ENCODE data around the gene ELAC2.

The ELAC2 gene

GRCh38 chr17:12966413-12966812, 51.4 kb downstream of the ELAC2 start:
- H3K9me3 ChIP-seq (ENCODE audit: control insufficient read depth, low read length) = no peaks in the 10 kb centered on the region
- H3K36me3 ChIP-seq (ENCODE audit: control insufficient read depth, insufficient read depth, low read length) = no peaks in the 10 kb centered on the region
- H3K4me1 ChIP-seq = no peaks in the 10 kb centered on the region
- no peak overlapping the region for H3K4me2 ChIP-seq (ENCODE audit: low read length)
- H3K9ac ChIP-seq = no peak overlapping the region
- no peaks in the 10 kb centered on the region for H3K27me3 ChIP-seq (ENCODE audit: control insufficient read depth, insufficient read depth, low read length)
- no peaks in the 10 kb centered on the region for H3K79me2 ChIP-seq
- H3K27ac ChIP-seq = no peak overlapping the region
- no peak overlapping the region for H2AFZ ChIP-seq
- no peak for TF ChIP-seq CTCF (IDR thresholded peaks at IDR 0.05)
- H3K4me3 ChIP-seq (ENCODE audit: low read depth, low read length) = no peak overlapping the region

- Histone ChIP-seq H3K36me3 (ENCODE audit: control insufficient read depth, insufficient read depth, low read length) (no peaks in the 10 kb centered on the region), H3K4me2 (ENCODE audit: low read length) (no peak overlapping the region), H3K27me3 (ENCODE audit: control insufficient read depth, insufficient read depth, low read length) (no peaks in the 10 kb centered on the region), H3K79me2 (no peaks in the 10 kb centered on the region), H3K27ac (no peak overlapping the region), H2AFZ (no peak overlapping the region), H3K4me1 (no peaks in the 10 kb centered on the region), H3K4me3 (ENCODE audit: low read depth, low read length) (no peak overlapping the region), H3K9me3 (ENCODE audit: control insufficient read depth, low read length) (no peaks in the 10 kb centered on the region), H3K9ac (no peak overlapping the region)
- TF ChIP-seq CTCF (IDR thresholded peaks at IDR 0.05) = no peak
Measured at GRCh38 chr17:12965988-12966387, 51.8 kb downstream of the ELAC2 start.

- no peak for TF ChIP-seq CTCF (IDR thresholded peaks at IDR 0.05)
- H3K9me3 ChIP-seq (ENCODE audit: control insufficient read depth, low read length) = no peaks in the 10 kb centered on the region
- H3K79me2 ChIP-seq = no peaks in the 10 kb centered on the region
- no peaks in the 10 kb centered on the region for H3K4me1 ChIP-seq
- H2AFZ ChIP-seq = no peak overlapping the region
- H3K9ac ChIP-seq = no peak overlapping the region
- no peak overlapping the region for H3K4me2 ChIP-seq (ENCODE audit: low read length)
- H3K27ac ChIP-seq = no peak overlapping the region
- no peaks in the 10 kb centered on the region for H3K27me3 ChIP-seq (ENCODE audit: control insufficient read depth, insufficient read depth, low read length)
- H3K36me3 ChIP-seq (ENCODE audit: control insufficient read depth, insufficient read depth, low read length) = no peaks in the 10 kb centered on the region
- H3K4me3 ChIP-seq (ENCODE audit: low read depth, low read length) = no peak overlapping the region
Measured at GRCh38 chr17:12964840-12965239, 53.0 kb downstream of the ELAC2 start.

- TF ChIP-seq CTCF (IDR thresholded peaks at IDR 0.05) = no peak
Measured at GRCh38 chr17:12964162-12964561, 53.7 kb downstream of the ELAC2 start.

GRCh38 chr17:12963505-12963904, 54.3 kb downstream of the ELAC2 start:
- no peaks in the 10 kb centered on the region for H3K79me2 ChIP-seq
- no peaks in the 10 kb centered on the region for H3K27me3 ChIP-seq (ENCODE audit: control insufficient read depth, insufficient read depth, low read length)
- no peak overlapping the region for H3K9ac ChIP-seq
- no peak overlapping the region for H3K4me3 ChIP-seq (ENCODE audit: low read depth, low read length)
- no peaks in the 10 kb centered on the region for H3K36me3 ChIP-seq (ENCODE audit: control insufficient read depth, insufficient read depth, low read length)
- H3K9me3 ChIP-seq (ENCODE audit: control insufficient read depth, low read length) = no peaks in the 10 kb centered on the region
- H3K4me1 ChIP-seq = no peaks in the 10 kb centered on the region
- no peak overlapping the region for H3K27ac ChIP-seq
- TF ChIP-seq CTCF (IDR thresholded peaks at IDR 0.05) = no peak
- no peak overlapping the region for H3K4me2 ChIP-seq (ENCODE audit: low read length)
- no peak overlapping the region for H2AFZ ChIP-seq

More at GRCh38 chr17:12964162-12964561, 53.7 kb downstream of the ELAC2 start:
- no peak overlapping the region for H3K4me3 ChIP-seq (ENCODE audit: low read depth, low read length)
- no peak overlapping the region for H3K9ac ChIP-seq
- no peaks in the 10 kb centered on the region for H3K4me1 ChIP-seq
- H3K79me2 ChIP-seq = no peaks in the 10 kb centered on the region
- H3K27ac ChIP-seq = no peak overlapping the region
- H3K36me3 ChIP-seq (ENCODE audit: control insufficient read depth, insufficient read depth, low read length) = no peaks in the 10 kb centered on the region
- H2AFZ ChIP-seq = no peak overlapping the region
- H3K9me3 ChIP-seq (ENCODE audit: control insufficient read depth, low read length) = no peaks in the 10 kb centered on the region
- no peaks in the 10 kb centered on the region for H3K27me3 ChIP-seq (ENCODE audit: control insufficient read depth, insufficient read depth, low read length)
- no peak overlapping the region for H3K4me2 ChIP-seq (ENCODE audit: low read length)
